MM.1S (cell line): Measurements from ENCODE around the gene ZNF710.
"Not testable (repeated sequence)": the region's sequence is repeated elsewhere in the genome, so short reads cannot be mapped to it uniquely, and the experiment has no call there.

ENCODE experiments used
- DNase-seq: peaks from one replicate; pipeline ENCODE4 v3.0.0-alpha.2; 2015
- H2AFZ ChIP-seq: fragments of 300-600 bp; sonication (generic); 2 replicates; pipeline ENCODE4 v1.6.0; 2016; ENCODE audit warnings: antibody characterized with exemption, low read length
- H3F3A ChIP-seq: fragments of 300-600 bp; sonication (generic); 2 replicates; pipeline ENCODE4 v1.6.1; 2016; ENCODE audit warnings: mild to moderate bottlenecking, antibody characterized with exemption, low read length, moderate library complexity, mixed read lengths; ENCODE audit not compliant: insufficient read depth
- H3K27ac ChIP-seq: fragments of 300-600 bp; sonication (generic); 2 replicates; pipeline ENCODE4 v1.5.1; 2016; ENCODE audit warnings: mild to moderate bottlenecking, low read length
- H3K27me3 ChIP-seq: fragments of 300-600 bp; sonication (generic); replicated peaks from 2 replicates; pipeline ENCODE4 v1.6.0; 2016; ENCODE audit warnings: low read length; ENCODE audit not compliant: insufficient read depth
- H3K36me3 ChIP-seq: fragments of 300-600 bp; sonication (generic); replicated peaks from 2 replicates; pipeline ENCODE4 v1.6.1; 2016; ENCODE audit warnings: mild to moderate bottlenecking, low read length, mixed read lengths; ENCODE audit not compliant: insufficient read depth
- H3K4me1 ChIP-seq: fragments of 300-600 bp; sonication (generic); 2 replicates; pipeline ENCODE4 v1.6.1; 2016; ENCODE audit warnings: low read length, mixed read lengths
- H3K4me2 ChIP-seq: fragments of 300-600 bp; sonication (generic); 2 replicates; pipeline ENCODE4 v1.6.0; 2016; ENCODE audit warnings: low read depth, low read length
- H3K4me3 ChIP-seq: fragments of 300-600 bp; sonication (generic); 2 replicates; pipeline ENCODE4 v1.5.1; 2016; ENCODE audit warnings: low read length, mixed read lengths
- H3K79me2 ChIP-seq: fragments of 300-600 bp; sonication (generic); 2 replicates; pipeline ENCODE4 v1.6.1; 2016; ENCODE audit warnings: mixed run types, low read length, mixed read lengths
- H3K9ac ChIP-seq: fragments of 300-600 bp; sonication (generic); 2 replicates; pipeline ENCODE4 v1.6.1; 2016; ENCODE audit warnings: low read length, mixed read lengths
- H3K9me2 ChIP-seq: fragments of 300-600 bp; sonication (generic); replicated peaks from 2 replicates; pipeline ENCODE4 v1.6.1; 2016; ENCODE audit warnings: mild to moderate bottlenecking, low read length, mixed read lengths; ENCODE audit not compliant: insufficient read depth
- H3K9me3 ChIP-seq: fragments of 300-600 bp; sonication (generic); replicated peaks from 2 replicates; pipeline ENCODE4 v1.6.1; 2016; ENCODE audit warnings: mild to moderate bottlenecking, low read length, mixed read lengths; ENCODE audit not compliant: insufficient read depth
- H4K20me1 ChIP-seq: fragments of 300-600 bp; sonication (generic); 2 replicates; pipeline ENCODE4 v1.6.1; 2016; ENCODE audit warnings: mild to moderate bottlenecking, low read length, moderate library complexity, mixed read lengths; ENCODE audit not compliant: insufficient read depth
- EZH2 ChIP-seq: fragments of 300-600 bp; sonication (generic); optimal IDR thresholded peaks from 2 replicates; pipeline ENCODE3; 2017; ENCODE audit warnings: low read depth, mild to moderate bottlenecking, antibody characterized with exemption, low read length, mixed read lengths
- EZH2phosphoT487 ChIP-seq: fragments of 300-600 bp; sonication (generic); IDR thresholded peaks from 2 replicates; pipeline ENCODE4 v1.6.1; 2018; ENCODE audit warnings: antibody characterized with exemption, low read length
- TF ChIP-seq, protein P1 (sequence below): fragments of 300-600 bp; sonication (generic); IDR thresholded peaks from 2 replicates; pipeline ENCODE4 v1.5.1; 2016; ENCODE audit warnings: antibody characterized with exemption, low read length, mixed read lengths

Gene ZNF710

DNA sequence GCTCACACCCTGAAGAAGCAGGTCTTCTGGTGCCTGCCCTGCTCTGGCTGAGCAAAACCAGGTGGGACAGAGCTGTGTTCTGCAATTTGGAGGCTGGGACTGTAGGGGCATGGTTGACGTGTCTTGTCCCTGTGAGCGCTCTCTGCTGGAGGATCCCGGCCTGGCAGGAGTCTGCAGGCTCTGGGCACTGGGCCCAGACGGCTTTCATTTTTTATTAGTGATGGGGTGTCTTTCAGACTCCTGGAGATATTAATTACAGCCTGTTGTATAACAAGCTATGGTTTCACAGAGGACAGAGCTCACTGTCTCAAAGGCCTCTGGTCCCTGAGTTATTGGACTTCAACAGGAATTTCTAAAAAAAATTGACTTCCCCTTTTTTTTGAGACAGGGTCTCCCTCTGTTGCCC is 29.5 kb upstream of the ZNF710 start:
- no peaks in the 10 kb centered on the region for H3K79me2 ChIP-seq
- no peaks in the 10 kb centered on the region for H3F3A ChIP-seq
- no peak overlapping the region for H3K27ac ChIP-seq
- peak overlapping the region; percentile 66 for H2AFZ ChIP-seq
- no peak overlapping the region for H3K4me3 ChIP-seq
- no peaks in the 10 kb centered on the region for H3K9me3 ChIP-seq
- TF ChIP-seq, protein P1, sequence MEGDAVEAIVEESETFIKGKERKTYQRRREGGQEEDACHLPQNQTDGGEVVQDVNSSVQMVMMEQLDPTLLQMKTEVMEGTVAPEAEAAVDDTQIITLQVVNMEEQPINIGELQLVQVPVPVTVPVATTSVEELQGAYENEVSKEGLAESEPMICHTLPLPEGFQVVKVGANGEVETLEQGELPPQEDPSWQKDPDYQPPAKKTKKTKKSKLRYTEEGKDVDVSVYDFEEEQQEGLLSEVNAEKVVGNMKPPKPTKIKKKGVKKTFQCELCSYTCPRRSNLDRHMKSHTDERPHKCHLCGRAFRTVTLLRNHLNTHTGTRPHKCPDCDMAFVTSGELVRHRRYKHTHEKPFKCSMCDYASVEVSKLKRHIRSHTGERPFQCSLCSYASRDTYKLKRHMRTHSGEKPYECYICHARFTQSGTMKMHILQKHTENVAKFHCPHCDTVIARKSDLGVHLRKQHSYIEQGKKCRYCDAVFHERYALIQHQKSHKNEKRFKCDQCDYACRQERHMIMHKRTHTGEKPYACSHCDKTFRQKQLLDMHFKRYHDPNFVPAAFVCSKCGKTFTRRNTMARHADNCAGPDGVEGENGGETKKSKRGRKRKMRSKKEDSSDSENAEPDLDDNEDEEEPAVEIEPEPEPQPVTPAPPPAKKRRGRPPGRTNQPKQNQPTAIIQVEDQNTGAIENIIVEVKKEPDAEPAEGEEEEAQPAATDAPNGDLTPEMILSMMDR, result peak; percentile 92
- TF ChIP-seq EZH2phosphoT487, result no peak
- H3K4me2 ChIP-seq, result no peak overlapping the region
- H3K9ac ChIP-seq, result no peak overlapping the region
- peaks cover 12% of the 10 kb centered on the region for H3K4me1 ChIP-seq
- no peaks in the 10 kb centered on the region for H3K36me3 ChIP-seq
- no peaks in the 10 kb centered on the region for H3K27me3 ChIP-seq
- DNase-seq, result peak; percentile 85
- no peaks in the 10 kb centered on the region for H3K9me2 ChIP-seq
- H4K20me1 ChIP-seq, result no peaks in the 10 kb centered on the region

DNA sequence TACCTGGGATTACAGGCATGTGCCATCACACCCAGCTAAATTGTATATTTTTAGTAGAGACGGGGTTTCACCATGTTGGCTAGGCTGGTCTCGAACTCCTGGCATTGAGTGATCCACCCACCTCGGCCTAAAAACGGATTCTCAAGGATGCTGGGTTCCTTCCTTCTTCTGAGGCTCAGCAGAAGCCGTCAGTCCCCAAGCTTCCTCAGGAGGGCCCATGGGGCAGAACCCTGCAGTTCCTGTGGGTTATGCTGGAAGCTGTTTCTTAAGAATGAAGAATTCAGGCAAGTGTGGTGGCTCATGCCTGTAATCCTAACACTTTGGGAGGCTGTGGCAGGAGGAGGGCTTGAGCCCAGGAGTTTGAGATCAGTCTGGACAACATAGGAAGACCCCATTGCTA is 29.0 kb upstream of the ZNF710 start:
- Histone ChIP-seq H4K20me1 (no peaks in the 10 kb centered on the region), H3F3A (no peaks in the 10 kb centered on the region), H2AFZ (peak overlapping the region; percentile 66), H3K9me3 (no peaks in the 10 kb centered on the region), H3K27me3 (no peaks in the 10 kb centered on the region), H3K4me1 (peaks cover 12% of the 10 kb centered on the region), H3K36me3 (no peaks in the 10 kb centered on the region), H3K27ac (no peak overlapping the region), H3K4me2 (no peak overlapping the region), H3K79me2 (no peaks in the 10 kb centered on the region), H3K9me2 (no peaks in the 10 kb centered on the region), H3K4me3 (no peak overlapping the region), H3K9ac (no peak overlapping the region)
- DNase-seq, result no peak
- TF ChIP-seq EZH2phosphoT487 (no peak), EZH2 (no peak)
- TF ChIP-seq, protein P1, result no peak

DNA sequence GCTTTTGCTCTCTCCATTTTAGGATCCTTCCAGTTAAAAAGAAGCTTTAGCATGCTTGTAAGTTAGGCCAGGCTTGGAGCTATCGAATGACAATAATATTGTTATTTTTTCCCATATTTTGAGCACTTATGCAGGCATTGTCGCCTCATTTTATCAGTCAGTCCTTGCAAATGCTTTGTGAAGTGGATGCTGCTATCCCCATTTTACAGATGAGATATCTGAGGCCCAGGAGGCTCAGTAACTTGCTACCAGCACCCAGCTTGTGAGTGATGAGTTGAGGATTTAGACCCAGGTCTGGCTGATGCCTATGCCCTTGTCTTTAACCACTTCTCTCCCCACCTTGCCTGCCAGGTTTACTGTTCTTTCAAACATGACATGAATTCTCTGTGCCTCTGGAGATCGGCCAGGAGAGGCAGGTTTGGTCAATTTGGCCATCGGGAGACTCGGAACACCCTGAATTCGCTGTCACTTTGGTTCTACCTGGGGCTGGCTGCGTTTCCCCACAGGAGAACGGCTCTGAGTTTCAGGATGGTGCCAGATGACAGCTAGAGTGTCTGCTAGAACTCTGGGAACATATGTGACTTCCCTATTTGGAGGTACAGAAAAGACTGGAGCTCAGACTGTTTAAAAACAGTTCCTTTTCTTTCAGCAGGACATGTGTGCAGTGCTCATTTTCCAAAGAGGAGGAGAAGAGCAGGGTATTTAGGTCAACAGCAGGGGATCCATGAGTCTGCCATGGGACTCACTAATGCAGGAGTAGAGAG is 25.5 kb upstream of the ZNF710 start:
- DNase-seq, result no peak
- Histone ChIP-seq H3K4me1 (peaks cover 12% of the 10 kb centered on the region), H3K9me2 (no peaks in the 10 kb centered on the region), H3K79me2 (no peaks in the 10 kb centered on the region), H3K27ac (no peak overlapping the region), H3F3A (no peaks in the 10 kb centered on the region), H3K9me3 (no peaks in the 10 kb centered on the region), H2AFZ (no peak overlapping the region), H4K20me1 (no peaks in the 10 kb centered on the region), H3K9ac (no peak overlapping the region), H3K4me3 (no peak overlapping the region), H3K27me3 (no peaks in the 10 kb centered on the region), H3K36me3 (no peaks in the 10 kb centered on the region), H3K4me2 (no peak overlapping the region)
- TF ChIP-seq EZH2, result no peak

DNA sequence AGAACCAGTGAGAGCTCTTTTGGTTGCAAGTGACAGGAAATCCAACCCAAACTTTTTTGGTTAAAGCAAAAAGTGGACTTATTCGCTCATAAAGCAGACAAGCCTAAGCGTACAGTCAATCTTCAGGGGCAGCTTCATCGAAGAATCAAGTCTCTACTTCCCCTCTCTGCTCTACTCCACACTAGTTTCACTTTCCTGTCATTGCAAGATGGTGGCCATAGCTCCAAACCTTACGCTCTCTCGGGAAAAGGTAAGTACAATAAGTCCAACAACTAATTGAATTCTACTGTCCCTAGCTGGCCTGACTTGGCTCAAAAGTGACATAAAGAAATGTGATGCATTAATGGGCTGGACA is 24.9 kb upstream of the ZNF710 start:
- TF ChIP-seq EZH2 (no peak), EZH2phosphoT487 (no peak)
- TF ChIP-seq, protein P1, result no peak
- H3K4me1 ChIP-seq, result peaks cover 10% of the 10 kb centered on the region
- no peak overlapping the region for H3K27ac ChIP-seq
- no peak for DNase-seq
- no peaks in the 10 kb centered on the region for H4K20me1 ChIP-seq
- no peak overlapping the region for H3K4me2 ChIP-seq
- H3K36me3 ChIP-seq, result no peaks in the 10 kb centered on the region
- H3K79me2 ChIP-seq, result no peaks in the 10 kb centered on the region
- no peaks in the 10 kb centered on the region for H3K9me3 ChIP-seq
- H3K4me3 ChIP-seq, result no peak overlapping the region
- no peaks in the 10 kb centered on the region for H3K9me2 ChIP-seq
- no peak overlapping the region for H2AFZ ChIP-seq
- H3K27me3 ChIP-seq, result no peaks in the 10 kb centered on the region
- H3F3A ChIP-seq, result no peaks in the 10 kb centered on the region
- H3K9ac ChIP-seq, result no peak overlapping the region

DNA sequence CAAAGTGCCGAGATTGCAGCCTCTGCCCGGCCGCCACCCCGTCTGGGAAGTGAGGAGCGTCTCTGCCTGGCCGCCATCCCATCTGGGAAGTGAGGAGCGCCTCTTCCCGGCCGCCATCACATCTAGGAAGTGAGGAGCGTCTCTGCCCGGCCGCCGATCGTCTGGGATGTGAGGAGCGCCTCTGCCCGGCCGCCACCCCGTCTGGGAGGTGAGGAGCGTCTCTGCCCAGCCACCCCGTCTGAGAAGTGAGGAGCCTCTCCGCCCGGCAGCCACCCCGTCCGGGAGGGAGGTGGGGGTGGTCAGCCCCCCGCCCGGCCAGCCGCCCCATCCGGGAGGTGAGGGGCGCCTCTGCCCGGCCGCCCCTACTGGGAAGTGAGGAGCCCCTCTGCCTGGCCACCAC is 23.3 kb upstream of the ZNF710 start:
- H4K20me1 ChIP-seq, H3K36me3 ChIP-seq, H3K27ac ChIP-seq, H3K4me3 ChIP-seq, H3K9ac ChIP-seq, H3K27me3 ChIP-seq, H3K4me1 ChIP-seq, H3K9me3 ChIP-seq, H3K4me2 ChIP-seq, H2AFZ ChIP-seq, H3F3A ChIP-seq, H3K9me2 ChIP-seq, H3K79me2 ChIP-seq, DNase-seq: not testable (repeated sequence)
